OCI-LY7 (cell line): ENCODE data around the gene TBX15. TPM values are rescaled to one million over a fixed set of nuclear protein-coding genes. Genes with fewer than 3 reads are reported as not detected.

Experiments used
- BruUV-seq: library from RNA; stranded (reverse); fragments of 400-500 nt; replicated peaks from 2 replicates; lab custom pipeline; 2021; lab: Mats Ljungman, UMichigan
- CTCF ChIA-PET: fragments of 300-600 bp; sonication (Branson Sonifier 250); formaldehyde crosslinking; loops from one replicate; lab custom pipeline; 2022; ENCODE audit warnings: antibody characterized with exemption; ENCODE audit not compliant: unreplicated experiment; lab: Charles Lee
- POLR2A ChIA-PET: fragments of 300-600 bp; sonication (Branson Sonifier 250); formaldehyde crosslinking; loops from one replicate; lab custom pipeline; 2022; ENCODE audit warnings: antibody characterized with exemption; lab: Charles Lee
- DNase-seq: peaks from one replicate; pipeline ENCODE4 v3.0.0-alpha.2; 2015; ENCODE audit warnings: low spot score
- H2AFZ ChIP-seq: fragments of 200-600 bp; sonication (generic), shearing (Covaris generic); 2 replicates; pipeline ENCODE4 v1.6.1; 2014; ENCODE audit warnings: mild to moderate bottlenecking, antibody characterized with exemption, low read length, moderate library complexity
- H3K27ac ChIP-seq: fragments of 200-600 bp; sonication (generic); 2 replicates; pipeline ENCODE4 v1.5.1; 2014; ENCODE audit warnings: mixed run types, low read depth, mild to moderate bottlenecking, moderate library complexity, low read length, inconsistent platforms; ENCODE audit not compliant: poor library complexity, severe bottlenecking
- H3K36me3 ChIP-seq: fragments of 200-600 bp; sonication (generic); 2 replicates; pipeline ENCODE4 v1.6.1; 2014; ENCODE audit warnings: mild to moderate bottlenecking, antibody characterized with exemption, low read length, moderate library complexity, mixed read lengths; ENCODE audit not compliant: insufficient read depth
- H3K4me1 ChIP-seq: fragments of 200-600 bp; sonication (generic); 2 replicates; pipeline ENCODE4 v1.5.1; 2014; ENCODE audit warnings: mild to moderate bottlenecking, low read length; ENCODE audit not compliant: insufficient read depth, poor library complexity, severe bottlenecking
- H3K4me2 ChIP-seq: fragments of 200-600 bp; sonication (generic); 2 replicates; pipeline ENCODE4 v1.6.1; 2014; ENCODE audit warnings: mild to moderate bottlenecking, low read length
- H3K4me3 ChIP-seq: fragments of 200-600 bp; sonication (generic); 2 replicates; pipeline ENCODE4 v1.5.1; 2014; ENCODE audit warnings: mild to moderate bottlenecking, low read depth, low read length; ENCODE audit not compliant: poor library complexity, severe bottlenecking
- H3K79me2 ChIP-seq: fragments of 200-600 bp; sonication (generic); 2 replicates; pipeline ENCODE4 v1.6.1; 2016; ENCODE audit warnings: low read depth, mild to moderate bottlenecking, low read length, moderate library complexity, mixed read lengths; ENCODE audit not compliant: insufficient read depth
- H3K9me2 ChIP-seq: fragments of 200-600 bp; sonication (generic); 2 replicates; pipeline ENCODE4 v1.6.1; 2016; ENCODE audit warnings: mild to moderate bottlenecking, low read length, mixed read lengths; ENCODE audit not compliant: insufficient read depth
- H3K9me3 ChIP-seq: fragments of 200-600 bp; sonication (generic); 2 replicates; pipeline ENCODE4 v1.6.1; 2014; ENCODE audit warnings: mild to moderate bottlenecking, mixed run types, low read length, mixed read lengths
- H4K20me1 ChIP-seq: fragments of 200-600 bp; sonication (generic); 2 replicates; pipeline ENCODE4 v1.6.1; 2014; ENCODE audit warnings: mild to moderate bottlenecking, antibody characterized with exemption, low read length, moderate library complexity, mixed read lengths; ENCODE audit not compliant: insufficient read depth
- EZH2phosphoT487 ChIP-seq: fragments of 200-600 bp; sonication (generic); IDR thresholded peaks from 2 replicates; pipeline ENCODE4 v1.6.1; 2018; ENCODE audit warnings: low read depth, borderline replicate concordance, mild to moderate bottlenecking, mixed run types, antibody characterized with exemption, low read length, moderate library complexity, mixed read lengths
- intact Hi-C: fragments of 100-400 bp; cut with micrococcal nuclease; formaldehyde crosslinking; loops from one replicate; pipeline ENCODE4 v1.10.0; 2022; ENCODE audit not compliant: unreplicated experiment
- total RNA-seq, 2 experiments: library from RNA; depleted of rRNA in 1 of 2; stranded (reverse); fragments of >200 nt in 1 of 2; shearing (Covaris generic) in 1 of 2; gene quantifications; 2 replicates each; pipeline ENCODE4 v1.2.3, GENCODE V29; 2014 to 2022
- TF ChIP-seq, protein P1 (sequence below): fragments of 200-600 bp; sonication (generic); conservative IDR thresholded peaks from 2 replicates; pipeline ENCODE4 v1.5.1; 2014; ENCODE audit warnings: mild to moderate bottlenecking, antibody characterized with exemption, low read length, moderate library complexity, mixed read lengths

The TBX15 gene
- total RNA-seq, 2 experiments from 2014 or later = 0.22 TPM; not detected in 1

DNA sequence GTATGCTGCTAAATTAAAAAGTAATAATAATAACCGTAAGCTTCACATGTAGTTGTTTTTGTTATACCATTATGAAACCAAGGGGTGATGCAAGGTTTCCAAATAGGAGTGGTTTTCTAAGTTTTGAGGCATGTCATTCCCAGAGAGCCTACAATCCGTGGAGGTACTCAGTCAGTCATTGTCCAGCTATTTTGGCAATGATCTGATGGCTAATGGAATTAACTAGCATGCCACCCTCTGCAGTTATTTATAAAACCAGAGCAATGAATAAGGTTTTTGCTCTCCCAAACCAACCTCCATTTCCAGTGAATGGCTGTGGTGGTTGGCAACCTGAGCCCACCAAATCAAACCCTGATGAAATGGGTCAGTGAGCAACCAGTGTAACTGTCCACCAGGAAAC, 106.4 kb downstream of the TBX15 start:
- no peak for DNase-seq
- H3K27ac ChIP-seq = no peak overlapping the region
- H3K4me2 ChIP-seq = no peak overlapping the region
- intact Hi-C loops = no loop called here
- no peaks in the 10 kb centered on the region for H3K36me3 ChIP-seq
- ChIA-PET CTCF (no interaction called here), POLR2A (interaction anchor here (0.5 kb wide), 1 partner anchor 212 kb away, joined by 5 read pairs; no protein-coding TSS in a partner anchor)
- no peaks in the 10 kb centered on the region for H3K4me1 ChIP-seq
- TF ChIP-seq, protein P1, sequence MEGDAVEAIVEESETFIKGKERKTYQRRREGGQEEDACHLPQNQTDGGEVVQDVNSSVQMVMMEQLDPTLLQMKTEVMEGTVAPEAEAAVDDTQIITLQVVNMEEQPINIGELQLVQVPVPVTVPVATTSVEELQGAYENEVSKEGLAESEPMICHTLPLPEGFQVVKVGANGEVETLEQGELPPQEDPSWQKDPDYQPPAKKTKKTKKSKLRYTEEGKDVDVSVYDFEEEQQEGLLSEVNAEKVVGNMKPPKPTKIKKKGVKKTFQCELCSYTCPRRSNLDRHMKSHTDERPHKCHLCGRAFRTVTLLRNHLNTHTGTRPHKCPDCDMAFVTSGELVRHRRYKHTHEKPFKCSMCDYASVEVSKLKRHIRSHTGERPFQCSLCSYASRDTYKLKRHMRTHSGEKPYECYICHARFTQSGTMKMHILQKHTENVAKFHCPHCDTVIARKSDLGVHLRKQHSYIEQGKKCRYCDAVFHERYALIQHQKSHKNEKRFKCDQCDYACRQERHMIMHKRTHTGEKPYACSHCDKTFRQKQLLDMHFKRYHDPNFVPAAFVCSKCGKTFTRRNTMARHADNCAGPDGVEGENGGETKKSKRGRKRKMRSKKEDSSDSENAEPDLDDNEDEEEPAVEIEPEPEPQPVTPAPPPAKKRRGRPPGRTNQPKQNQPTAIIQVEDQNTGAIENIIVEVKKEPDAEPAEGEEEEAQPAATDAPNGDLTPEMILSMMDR = no peak
- no peak for TF ChIP-seq EZH2phosphoT487
- no peaks in the 10 kb centered on the region for H3K9me2 ChIP-seq
- no peaks in the 10 kb centered on the region for H3K79me2 ChIP-seq
- no peaks in the 10 kb centered on the region for H3K9me3 ChIP-seq
- H4K20me1 ChIP-seq = no peaks in the 10 kb centered on the region
- no peak overlapping the region for H2AFZ ChIP-seq
- no peak overlapping the region for H3K4me3 ChIP-seq
- no TSS peak for BruUV-seq

DNA sequence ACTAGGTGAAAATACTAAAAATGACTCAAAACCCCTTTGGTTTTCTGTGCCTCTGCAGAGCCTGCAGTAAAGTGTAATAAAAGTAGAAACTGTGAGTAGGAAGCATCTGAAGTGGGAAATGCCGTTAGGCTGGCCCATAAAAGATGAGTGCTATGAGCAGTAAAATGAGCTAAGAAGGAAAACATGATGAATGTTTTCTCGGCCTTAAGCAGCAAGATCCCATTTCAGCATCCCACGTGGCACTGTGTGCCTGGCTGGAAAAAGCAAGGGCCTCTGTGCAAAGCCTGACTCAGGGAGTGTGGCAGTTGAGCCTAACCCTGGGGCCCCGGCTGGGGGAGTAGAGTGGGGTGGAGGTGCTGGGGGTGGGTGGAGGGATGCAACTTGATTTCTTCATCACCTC, 109.5 kb downstream of the TBX15 start:
- H3K4me3 ChIP-seq = no peak overlapping the region
- H3K36me3 ChIP-seq = no peaks in the 10 kb centered on the region
- H3K9me3 ChIP-seq = no peaks in the 10 kb centered on the region
- H3K4me2 ChIP-seq = no peak overlapping the region
- ChIA-PET POLR2A (interaction anchor here (1.0 kb wide), 1 partner anchor 35 kb away, joined by 3 read pairs; no protein-coding TSS in a partner anchor), CTCF (no interaction called here)
- no TSS peak for BruUV-seq
- H3K9me2 ChIP-seq = no peaks in the 10 kb centered on the region
- no peaks in the 10 kb centered on the region for H3K4me1 ChIP-seq
- no peak for DNase-seq
- no peaks in the 10 kb centered on the region for H4K20me1 ChIP-seq
- TF ChIP-seq, protein P1 = no peak
- no peak for TF ChIP-seq EZH2phosphoT487
- H3K79me2 ChIP-seq = no peaks in the 10 kb centered on the region
- no peak overlapping the region for H3K27ac ChIP-seq
- H2AFZ ChIP-seq = no peak overlapping the region
- intact Hi-C loops = no loop called here

DNA sequence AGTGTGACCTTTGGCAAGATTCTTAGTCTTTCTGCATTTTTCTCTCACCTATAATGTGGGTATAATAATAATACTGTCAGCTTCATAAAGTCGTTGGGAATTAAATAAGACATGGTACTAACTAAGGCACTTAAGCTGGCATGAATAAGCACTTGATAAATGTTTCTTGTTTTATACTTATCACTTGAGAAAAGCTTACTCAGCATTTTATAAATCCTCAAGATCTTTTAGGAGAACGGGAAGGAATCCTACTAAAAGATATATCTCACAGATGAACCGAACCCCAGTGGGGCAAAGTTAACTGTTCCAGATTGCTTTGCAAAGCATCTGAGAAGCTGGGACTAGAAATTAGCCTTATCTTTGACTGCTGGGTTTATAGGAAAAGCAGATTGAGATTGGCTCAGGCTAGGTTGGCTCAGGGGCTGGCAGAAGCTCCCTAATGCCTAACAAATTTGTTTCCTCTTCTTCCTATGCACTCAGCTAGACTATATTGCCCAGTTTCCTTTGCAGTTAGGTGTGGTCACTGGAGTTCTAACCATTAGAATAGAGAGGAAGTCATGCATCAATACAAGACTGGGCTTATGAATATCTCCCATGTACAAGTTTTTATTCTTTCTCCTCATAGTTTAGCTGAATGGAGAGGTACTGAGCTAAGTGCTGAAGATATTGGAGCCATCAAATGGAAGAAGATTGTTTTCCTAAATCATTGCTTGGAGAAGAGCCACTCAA, 110.3 kb downstream of the TBX15 start:
- no peak for DNase-seq
- no TSS peak for BruUV-seq
- Histone ChIP-seq H3K9me3 (no peaks in the 10 kb centered on the region), H3K36me3 (no peaks in the 10 kb centered on the region), H3K4me2 (no peak overlapping the region), H3K79me2 (no peaks in the 10 kb centered on the region), H2AFZ (no peak overlapping the region), H3K27ac (no peak overlapping the region), H3K9me2 (no peaks in the 10 kb centered on the region), H4K20me1 (no peaks in the 10 kb centered on the region), H3K4me3 (no peak overlapping the region), H3K4me1 (no peaks in the 10 kb centered on the region)
- POLR2A ChIA-PET = interaction anchor here (1.0 to 1.1 kb wide), 2 partner anchors 18 to 35 kb away, joined by 3 read pairs; no protein-coding TSS in a partner anchor
- intact Hi-C loops = no loop called here
- TF ChIP-seq EZH2phosphoT487 = no peak
- TF ChIP-seq, protein P1 = no peak
- CTCF ChIA-PET = no interaction called here
